Measurements from ENCODE around the gene GALNT12.

Gene GALNT12

DNA sequence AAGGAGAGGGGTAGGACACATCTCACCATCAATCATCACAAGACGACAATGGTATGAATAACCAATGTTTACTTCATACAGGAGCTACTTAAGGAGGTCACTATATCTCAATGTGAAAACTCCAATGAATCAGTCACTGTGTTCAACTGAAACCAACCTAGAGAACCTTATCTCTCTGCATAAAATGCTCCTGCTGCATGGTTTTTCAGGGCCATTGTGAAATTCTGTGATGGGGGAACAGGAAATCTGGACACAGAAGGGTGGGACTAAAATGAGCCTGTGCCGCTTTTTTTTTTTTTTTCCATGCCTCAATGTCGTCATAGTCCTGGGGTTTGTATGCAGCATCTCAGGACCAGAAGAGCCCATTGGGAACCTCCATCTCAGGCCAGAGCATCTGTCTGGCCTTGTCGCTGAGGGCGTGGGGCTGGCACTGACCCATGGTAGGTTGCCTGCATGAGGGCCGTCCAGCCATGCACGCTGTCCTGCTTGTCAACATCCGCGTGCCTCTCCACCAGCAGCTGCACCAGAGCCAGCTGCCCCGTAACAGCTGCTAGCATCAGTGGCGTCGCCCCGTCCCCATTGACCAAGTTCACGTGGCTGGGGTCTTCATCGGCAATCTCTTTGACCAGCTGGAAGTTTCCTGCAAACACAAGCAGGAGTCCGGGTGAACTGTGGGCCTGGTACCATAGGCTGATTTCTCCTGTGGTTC is 23.8 kb upstream of the GALNT12 start:
- DNase-seq, result peak; percentile 27 to 58

GRCh38 chr9:98784831-98785806 is 22.4 kb upstream of the GALNT12 start:
- no peak for DNase-seq

DNA sequence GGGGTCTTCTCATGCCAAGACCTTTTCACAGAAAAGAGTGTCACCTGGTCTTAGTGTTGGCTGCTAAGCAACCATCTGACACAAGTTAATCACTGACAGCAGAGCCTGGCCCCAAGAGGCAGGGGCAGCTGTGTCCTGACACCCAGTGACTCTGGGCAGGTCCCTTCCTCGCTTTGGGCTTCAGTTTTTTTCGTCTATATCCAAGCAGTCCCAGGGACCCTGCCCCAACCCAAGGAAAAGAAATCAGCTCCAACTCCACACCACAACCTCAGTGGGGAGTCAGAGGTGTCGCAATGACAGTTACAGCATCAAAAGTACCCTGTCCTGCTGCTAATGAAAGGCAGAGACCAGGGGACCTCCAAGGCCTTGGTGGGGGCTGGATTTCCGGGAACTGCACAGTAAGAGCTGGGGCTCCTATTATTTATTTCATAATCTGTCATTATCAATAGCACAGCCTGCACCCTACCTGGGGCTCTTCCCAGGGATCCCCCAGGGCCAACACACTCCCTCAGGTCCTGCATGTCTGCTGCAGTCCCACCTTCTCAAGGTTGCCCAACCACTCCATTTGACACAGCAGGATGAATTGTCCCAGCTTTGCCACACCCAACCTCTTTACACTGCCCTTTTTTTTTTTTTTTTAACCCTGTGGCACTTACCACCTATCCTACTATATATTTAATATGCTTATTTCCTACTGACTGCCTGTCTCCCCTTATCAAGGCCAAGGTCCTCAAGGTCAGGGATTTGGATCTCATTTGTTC is 20.5 kb upstream of the GALNT12 start:
- DNase-seq, result no peak

- no peak for DNase-seq
These were observed 19.6 kb upstream of the GALNT12 start for GRCh38 chr9:98787766-98788335.

DNA sequence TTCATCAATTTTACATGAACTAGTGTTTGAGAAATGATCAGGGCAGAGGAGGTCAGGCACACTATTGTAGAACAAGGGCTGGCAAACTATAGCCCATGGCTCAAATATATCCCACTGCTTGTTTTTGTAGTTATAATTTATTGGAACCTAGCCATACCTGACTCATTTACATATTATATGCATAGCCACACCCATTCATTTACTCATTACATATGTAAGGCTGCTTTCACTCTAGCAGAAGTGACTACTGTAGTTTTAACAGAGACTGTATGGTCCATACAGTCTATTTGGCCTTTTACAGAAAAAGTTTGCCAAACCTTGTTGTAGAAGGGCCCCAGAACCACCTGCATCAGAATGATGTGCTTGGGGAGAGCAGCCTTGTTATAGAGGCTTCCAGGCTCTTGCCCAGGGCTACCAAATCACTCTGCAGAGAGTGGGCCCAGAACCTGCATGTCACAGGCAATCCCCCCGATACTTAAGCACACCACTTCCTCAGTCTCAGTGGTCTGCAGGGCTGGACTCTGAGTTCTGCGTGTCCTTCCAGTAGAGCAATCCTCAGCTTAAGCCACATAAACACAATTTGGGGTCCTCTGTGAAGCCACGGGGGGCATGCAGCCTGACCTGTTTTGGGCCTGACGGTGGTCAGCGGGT is 17.9 kb upstream of the GALNT12 start:
- DNase-seq, result no peak

- peak; percentile 43 to 69 for DNase-seq
These were observed 17.2 kb upstream of the GALNT12 start for GRCh38 chr9:98790134-98790841.

GRCh38 chr9:98790842-98791607 is 16.4 kb upstream of the GALNT12 start:
- DNase-seq, result peak; percentile 25 to 44

DNA sequence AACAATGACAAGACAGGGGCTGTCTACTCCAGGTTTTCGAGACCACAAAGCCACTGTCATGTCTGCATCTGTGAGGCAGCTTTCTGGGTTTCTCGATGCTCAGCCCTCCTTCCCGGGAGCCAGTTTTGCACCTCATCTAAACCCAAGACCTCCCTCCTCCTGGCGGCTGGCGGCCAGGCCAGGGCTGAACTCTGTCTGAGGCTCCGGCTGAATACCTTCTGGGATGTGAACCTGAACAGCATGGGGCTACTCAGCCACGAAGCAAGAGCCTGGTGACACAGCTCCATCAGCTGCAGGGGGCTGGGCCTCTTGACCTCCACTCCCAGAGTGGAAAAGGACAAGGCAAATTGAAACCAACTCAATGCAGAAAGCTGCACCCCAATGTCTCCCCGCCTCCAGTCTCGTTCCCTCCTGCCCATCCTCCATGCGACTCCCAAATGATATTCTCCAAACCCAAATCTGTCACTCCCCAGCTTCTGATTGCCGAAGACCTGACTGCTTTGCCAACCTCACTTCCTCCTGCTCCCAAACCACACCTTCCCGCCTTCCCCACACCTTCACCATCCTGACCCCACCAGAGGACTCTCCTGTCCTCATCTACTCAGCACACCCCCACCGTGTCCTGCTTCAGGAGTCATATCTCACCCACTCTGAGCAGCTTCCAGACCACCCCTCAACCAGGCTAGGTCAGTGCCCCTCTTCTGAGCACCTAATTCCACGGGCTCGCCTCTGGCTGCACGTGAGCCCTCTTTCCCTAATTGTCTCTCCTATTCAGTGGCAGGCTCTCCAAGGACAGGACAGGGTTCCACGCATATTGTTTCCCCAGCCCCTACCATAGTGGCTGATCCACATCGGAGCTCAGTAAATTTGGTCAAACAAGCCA is 15.6 kb upstream of the GALNT12 start:
- DNase-seq, result no peak

DNA sequence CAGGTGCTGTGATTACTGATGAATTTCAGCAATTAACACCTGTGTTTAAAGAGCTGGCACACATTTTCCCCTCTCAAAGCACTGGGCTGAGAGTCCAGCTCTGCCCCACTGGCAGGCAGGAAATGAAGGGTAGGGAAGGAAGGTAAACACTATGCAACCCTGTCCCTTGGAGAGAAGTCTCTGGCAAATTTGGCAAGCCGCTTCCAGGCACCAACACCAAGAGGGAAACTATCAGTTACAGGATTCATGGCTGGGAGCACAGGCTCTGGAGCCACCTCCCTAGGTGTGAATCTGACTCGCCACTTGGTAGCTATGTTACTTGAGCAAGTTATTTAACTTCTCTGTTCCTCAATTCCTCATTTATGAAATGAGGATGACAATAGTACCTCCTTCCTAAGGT is 14.4 kb upstream of the GALNT12 start:
- no peak for DNase-seq

GRCh38 chr9:98794802-98795201 is 12.7 kb upstream of the GALNT12 start:
- DNase-seq, result no peak

- no peak for DNase-seq
These were observed 12.0 kb upstream of the GALNT12 start for GRCh38 chr9:98795295-98795955.

DNA sequence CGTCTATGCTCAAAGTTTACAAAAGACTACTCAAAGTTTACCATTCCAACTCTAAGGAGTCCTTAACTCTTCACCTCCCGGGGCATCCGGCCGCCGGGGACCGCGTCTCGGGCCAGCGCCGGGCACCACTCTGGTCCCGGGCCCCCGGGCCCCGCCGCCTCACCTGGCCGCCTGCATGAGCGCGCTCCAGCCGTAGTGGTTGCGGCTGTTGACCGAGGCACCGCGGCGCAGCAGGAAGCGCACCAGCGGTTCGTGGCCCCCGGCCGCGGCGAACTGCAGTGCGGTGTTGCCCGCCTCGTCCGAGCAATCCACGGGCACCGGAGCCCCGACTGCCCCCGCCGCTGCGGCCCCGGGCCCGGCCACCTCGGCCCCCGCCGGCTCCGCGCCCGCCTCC is 11.5 kb upstream of the GALNT12 start:
- DNase-seq, result no peak

GRCh38 chr9:98796364-98797101 is 10.9 kb upstream of the GALNT12 start, which contains the start of gene ANKS6:
Gene ANKS6 (minus strand): TSS chr9:98796555. CDS start chr9:98796491, 64 bp downstream.
- DNase-seq, result peak; percentile 60 to 67

DNA sequence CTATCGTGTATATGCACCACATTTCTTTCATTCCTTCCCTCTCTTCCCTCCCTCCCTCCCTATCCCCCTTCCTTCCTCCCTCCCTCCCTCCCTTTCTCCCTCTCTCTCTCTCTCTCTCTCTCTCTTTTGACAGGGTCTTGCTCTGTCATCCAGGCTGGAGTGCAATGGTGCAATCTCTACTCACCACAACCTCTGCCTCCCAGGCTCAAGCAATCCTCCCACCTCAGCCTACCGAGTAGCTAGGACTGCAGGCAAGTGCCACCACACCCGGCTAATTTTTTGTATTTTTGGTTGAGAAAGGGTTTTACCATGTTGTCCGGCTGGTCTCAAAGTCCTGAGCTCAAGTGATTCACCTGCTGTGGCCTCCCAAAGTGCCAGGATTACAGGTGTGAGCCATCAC is 10.0 kb upstream of the GALNT12 start:
- DNase-seq, result no peak

DNA sequence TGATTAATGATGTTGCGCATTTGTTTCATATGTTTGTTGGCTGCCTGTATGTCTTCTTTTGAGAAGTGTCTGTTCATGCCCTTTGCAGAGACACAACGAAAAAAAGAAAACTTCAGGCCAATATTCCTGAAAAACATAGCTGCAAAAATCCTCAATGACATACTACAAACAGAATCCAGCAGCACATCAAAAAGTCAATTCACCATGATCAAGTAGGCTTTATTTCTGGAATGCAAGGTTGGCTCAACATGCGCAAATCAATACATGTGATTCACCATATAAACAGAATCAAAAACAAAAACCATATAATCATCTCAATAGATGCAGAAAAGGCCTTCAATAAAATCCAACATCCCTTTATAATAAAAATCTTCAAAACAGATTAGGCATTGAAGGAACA is 9.2 kb upstream of the GALNT12 start:
- DNase-seq, result no peak

DNA sequence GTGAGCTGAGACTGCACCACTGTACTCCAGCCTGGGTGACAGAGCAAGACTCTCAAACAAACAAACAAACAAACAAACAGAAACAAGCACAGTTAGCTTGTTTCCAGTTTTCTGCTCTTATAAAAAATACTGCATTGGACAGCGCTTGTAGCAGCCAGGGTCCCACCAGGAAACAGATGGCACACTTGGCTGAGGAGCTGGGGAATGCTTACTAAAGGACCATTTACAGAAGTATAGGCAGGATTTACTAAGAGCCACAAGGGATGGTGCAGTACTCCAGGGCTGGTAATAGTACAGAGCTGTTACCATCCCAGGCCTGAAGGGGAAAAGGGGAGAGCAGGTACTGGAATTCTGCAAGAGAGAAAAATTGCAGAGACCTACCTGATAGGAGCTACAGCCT is 5.9 kb upstream of the GALNT12 start:
- no peak for DNase-seq

DNA sequence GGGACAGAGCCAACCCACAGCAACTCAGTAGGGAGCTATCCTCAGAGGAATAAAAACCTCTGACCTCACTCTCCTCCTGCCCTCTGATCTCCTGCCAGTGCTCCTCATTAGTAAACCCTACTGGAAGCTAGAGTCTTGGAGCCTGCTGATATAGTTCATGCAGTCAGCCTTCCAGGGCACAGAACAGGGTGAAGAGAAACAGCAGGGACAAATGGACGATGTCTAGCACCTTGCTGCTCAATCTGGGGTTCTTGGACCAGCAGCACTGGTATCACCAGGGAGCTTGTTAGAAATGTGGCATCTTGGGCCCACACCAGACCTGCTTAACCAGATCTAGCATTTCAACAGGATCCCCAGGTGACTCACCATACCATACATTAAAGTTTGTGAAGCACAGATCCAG is 5.5 kb upstream of the GALNT12 start:
- no peak for DNase-seq

- no peak for DNase-seq
These were observed 3.4 kb upstream of the GALNT12 start for GRCh38 chr9:98804083-98804482.
